ENCODE data around the gene SGK1.

DNA sequence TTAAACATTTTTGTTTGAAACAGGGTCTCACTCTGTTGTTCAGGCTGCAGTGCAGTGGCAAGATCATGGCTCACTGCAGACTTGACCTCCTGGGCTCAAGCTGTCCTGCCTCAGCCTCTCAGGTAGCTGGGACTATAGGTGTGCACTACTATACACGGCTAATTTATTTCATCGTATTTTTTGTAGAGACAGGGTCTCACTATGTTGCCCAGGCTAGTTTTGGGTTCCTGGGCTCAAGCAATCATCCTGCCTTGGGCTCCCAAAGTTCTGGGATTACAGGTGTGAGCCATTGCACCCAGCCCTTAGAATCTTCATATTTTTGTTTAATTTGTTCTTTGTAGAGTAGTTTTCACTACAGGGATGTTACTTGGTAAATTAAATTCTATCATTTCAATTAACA is 67.1 kb downstream of the SGK1 start:
- no peak for TF ChIP-seq TAF1 (IDR thresholded peaks at IDR 0.05; ENCODE audit: borderline replicate concordance, low read depth, low read length)
- no peak for TF ChIP-seq POLR2AphosphoS5 (IDR thresholded peaks at IDR 0.05; ENCODE audit: low read depth, low read length)

All from GM12892 (cell line).